ENCODE results near the gene ABHD3.
A peak's percentile ranks its signal among the peaks of the same experiment; 100 is the strongest.
"Not testable (repeated sequence)": the region's sequence is repeated elsewhere in the genome, so short reads cannot be mapped to it uniquely, and the experiment has no call there.

The ABHD3 gene

GRCh38 chr18:21703241-21703820 is 1.2 kb downstream of the ABHD3 start:
- peak in 2 of 5 experiments; percentile 31 to 51 for DNase-seq

GRCh38 chr18:21702602-21703001 is 2.0 kb downstream of the ABHD3 start:
- no peak for DNase-seq

DNA sequence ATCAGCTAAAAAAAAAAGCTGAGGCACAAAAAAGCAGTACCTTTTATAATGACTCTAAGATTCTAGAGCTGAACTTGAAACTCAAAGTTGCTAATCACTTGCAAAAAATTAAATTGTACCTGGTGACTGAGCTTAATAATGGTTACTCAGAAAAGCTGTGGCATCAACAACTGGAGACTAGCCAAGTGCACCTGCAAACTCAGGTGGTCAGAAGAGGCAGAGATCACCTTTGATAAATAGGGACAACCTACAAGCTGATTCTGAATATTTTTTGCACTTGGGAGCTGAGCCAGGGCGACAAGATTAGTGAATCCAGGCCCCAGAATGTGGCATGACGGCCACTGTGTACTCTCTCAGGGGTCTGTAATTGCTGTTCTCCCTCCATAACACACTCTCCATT is 3.0 kb downstream of the ABHD3 start:
- DNase-seq, result no peak

DNA sequence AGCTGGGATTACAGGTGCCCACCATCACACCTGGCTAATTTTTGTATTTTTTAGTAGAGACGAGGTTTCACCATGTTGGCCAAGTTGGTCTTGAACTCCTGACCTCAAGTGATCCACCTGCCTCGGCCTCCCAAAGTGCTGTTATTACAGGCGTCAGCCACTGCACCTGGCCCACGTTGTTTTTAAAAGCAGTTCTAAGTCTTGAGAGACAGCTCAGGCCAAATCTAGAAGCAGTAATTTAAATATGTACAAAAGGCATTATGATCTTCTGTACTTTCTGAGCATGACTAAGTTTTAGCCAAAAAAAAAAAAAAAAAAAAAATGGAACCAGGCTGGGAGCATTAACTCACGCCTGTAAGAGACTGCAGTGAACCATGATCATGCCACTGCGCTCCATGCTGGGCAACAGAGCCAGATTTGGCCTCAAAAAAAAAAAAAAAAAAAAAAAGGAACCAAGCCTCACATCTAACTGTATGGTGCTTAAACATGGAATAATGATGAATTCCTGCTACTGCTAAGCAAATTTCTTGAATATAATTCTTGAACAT is 4.0 kb downstream of the ABHD3 start:
- DNase-seq, result no peak

- DNase-seq, result no peak
Observed at GRCh38 chr18:21693322-21693721, 11.3 kb downstream of the ABHD3 start.

DNA sequence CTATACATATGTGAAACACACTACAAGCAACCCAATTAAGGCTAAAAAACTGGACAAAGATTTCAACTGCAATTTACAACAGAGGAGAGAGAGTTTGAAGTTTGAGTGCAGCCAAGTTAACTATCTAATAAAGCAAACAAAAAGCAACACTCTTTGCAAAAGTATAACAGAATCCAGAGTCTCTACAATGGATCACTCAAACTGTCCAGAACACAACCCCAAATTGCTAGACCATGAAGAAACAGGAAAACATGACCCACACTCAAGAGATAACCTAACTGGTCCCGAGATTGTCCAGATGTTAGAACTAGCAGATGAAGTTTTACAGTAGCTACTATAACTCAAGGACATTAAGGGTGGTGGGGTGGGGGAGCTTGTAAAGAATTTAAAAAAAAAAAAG is 14.8 kb downstream of the ABHD3 start:
- no peak for DNase-seq

GRCh38 chr18:21686282-21687105 is 18.1 kb downstream of the ABHD3 start:
- DNase-seq, result peak in 1 of 5 experiments; percentile 32

DNA sequence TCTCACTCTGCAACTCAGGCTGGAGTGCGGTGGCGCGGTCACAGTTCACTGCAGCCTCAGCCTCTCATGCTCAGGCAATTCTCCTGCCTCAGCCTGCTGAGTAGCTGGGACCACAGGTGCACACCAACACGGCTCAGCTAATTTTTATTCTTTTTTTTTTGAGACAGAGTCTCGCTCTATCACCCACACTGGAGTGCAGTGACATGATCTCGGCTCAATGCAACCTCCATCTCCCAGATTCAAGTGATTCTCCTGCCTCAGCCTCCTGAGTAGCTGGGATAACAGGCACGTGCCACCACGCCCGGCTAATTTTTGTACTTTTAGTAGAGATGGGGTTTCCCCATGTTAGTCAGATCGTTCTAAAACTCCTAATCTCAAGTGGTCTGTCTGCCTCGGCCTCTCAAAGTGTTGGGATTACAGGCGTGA is 19.0 kb downstream of the ABHD3 start:
- not testable (repeated sequence) for DNase-seq

GRCh38 chr18:21684731-21685130 is 19.8 kb downstream of the ABHD3 start:
- peak in 1 of 5 experiments; percentile 41 for DNase-seq

- DNase-seq, result peak in 2 of 5 experiments; percentile 29 to 82
Observed at GRCh38 chr18:21682371-21683051, 22.1 kb downstream of the ABHD3 start.

DNA sequence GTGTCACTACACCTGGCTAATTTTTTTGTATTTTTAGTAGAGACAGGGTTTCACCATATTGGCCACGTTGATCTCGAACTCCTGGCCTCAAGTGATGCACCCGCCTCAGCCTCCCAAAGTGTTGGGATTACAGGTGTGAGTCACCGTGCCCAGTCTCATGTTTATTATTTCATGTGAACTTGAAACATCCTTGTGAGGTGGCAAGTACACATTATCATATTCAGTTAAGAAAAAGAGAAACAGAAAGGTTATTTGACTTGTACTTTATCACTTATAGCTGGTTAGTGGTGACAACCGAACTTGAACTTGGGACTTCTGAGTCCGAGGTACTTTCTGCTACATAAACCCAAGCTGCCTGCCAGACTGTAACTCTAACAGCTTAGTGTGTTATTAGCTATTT is 24.4 kb downstream of the ABHD3 start:
- DNase-seq, result no peak

DNA sequence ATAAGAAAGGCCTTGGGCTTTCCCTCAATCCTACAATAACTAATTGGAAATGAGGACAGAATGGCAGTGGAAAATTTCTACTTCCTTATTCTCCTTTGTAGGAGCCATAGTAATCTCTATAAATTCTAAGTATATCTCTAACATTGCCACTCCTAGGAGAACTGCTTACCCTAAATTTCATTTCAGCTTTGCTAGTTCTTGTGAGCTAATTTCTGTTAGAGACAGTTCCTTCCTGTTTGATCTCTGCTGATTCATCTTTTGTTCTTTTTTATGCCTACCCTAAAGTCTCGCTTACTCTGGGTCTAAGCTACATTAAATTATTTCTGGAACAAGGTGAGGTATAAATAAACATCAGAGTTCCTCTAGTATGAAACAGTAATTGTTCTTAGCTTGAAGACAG is 25.7 kb downstream of the ABHD3 start:
- DNase-seq, result no peak

- DNase-seq, result peak in 1 of 5 experiments; percentile 20
Observed at GRCh38 chr18:21675354-21675753, 29.2 kb downstream of the ABHD3 start.

DNA sequence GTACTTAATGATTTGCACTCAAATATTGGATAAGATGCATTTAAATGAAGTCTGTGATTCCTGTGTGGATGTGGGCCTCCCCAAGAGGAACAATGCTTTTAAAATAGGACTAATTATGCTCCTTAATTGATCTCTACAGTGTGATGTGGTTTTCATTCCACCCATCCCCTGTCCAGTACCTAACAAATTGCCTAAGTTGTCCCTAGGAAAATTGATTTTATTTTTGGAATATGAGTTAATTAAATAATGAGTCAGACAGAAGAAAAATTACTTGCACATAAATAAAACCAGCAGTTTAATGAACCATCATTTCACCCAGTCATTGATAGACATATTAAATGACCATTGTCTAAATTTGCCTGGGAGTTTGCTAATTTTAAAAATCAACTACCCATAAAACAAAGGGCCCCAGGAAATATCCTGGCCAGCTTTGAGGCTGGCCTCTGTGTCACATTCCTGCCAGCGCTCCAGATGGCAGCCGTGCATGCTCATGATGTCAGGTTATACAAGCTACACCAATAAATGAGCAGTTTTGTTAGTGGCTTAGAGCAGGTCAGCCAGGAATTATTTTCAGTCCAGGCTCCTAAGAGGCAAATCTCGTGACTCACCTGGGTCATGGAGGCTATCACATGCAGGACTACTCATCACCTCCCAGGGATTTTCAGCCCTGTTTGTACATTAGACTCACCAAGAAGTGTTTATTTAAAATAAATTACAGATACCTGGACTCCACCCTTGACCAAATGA is 31.9 kb downstream of the ABHD3 start:
- no peak for DNase-seq

DNA sequence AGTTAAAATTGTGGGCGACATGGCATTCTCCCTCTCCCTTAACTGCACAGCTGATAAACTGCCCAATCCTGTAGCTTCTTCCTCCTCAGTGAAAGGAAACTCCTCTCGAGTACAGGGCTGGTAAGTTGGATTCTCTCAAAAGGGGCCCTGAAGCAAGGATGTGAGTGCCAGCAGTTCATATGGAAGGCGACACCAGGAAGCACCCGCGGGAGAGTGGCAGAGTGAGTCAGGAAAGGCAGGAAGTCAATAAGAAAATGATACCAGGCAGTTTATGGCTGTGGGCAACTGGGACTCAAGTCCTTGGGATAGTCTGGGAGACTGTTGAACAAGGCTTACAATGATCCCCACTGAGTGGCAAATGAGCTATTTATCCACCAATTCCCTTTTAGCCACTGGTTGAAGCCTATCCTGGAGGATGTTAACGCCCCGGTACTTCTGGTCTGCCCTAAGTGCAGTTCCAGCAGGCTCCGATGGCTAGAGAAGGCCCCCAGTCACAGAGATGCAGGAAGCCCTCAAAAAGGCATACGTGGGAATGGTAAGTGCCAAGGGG is 34.8 kb downstream of the ABHD3 start:
- no peak for DNase-seq

GRCh38 chr18:21664069-21664468 is 40.5 kb downstream of the ABHD3 start:
- no peak for DNase-seq

DNA sequence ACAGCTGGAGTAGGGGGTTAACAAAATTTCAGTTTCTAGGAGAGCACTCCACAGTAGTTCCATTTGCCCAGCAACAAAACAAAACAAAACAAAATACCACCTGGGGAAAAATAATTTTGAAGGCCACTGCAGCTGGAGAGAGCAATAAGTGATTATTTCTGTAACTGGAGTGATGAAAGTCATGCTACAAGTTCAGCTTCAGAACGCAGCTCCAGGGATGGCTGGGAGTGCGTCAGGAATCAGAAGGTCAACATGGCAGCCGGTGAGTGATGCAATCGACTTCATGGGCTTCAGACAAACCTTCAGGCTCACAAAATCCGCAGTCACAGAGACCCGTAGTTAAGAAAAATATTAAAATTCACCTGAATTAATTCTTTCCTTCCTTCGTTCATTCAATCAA is 41.0 kb downstream of the ABHD3 start:
- no peak for DNase-seq

- no peak for DNase-seq
Observed at GRCh38 chr18:21662581-21662980, 42.0 kb downstream of the ABHD3 start.

GRCh38 chr18:21660078-21660477 is 44.5 kb downstream of the ABHD3 start:
- DNase-seq, result peak in 1 of 5 experiments; percentile 26

DNA sequence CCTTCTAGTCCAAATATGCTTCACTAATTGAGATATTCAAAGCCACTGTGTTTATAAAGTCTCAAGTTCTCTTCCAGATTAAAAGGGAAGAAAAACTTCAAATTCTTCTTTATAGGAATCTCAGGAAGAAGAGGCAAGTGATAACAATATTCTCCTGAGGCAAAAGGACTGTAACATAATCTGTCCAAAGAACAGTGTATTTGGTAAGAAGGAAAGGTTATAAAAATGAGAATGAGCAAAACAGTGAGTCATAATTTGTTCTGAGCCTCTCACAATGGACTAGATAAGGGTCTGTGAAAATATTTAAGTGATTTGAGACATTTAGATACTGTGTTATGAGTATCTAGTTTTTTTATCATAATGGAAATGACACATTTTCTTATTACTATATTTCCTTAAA is 48.2 kb downstream of the ABHD3 start:
- no peak for DNase-seq

DNA sequence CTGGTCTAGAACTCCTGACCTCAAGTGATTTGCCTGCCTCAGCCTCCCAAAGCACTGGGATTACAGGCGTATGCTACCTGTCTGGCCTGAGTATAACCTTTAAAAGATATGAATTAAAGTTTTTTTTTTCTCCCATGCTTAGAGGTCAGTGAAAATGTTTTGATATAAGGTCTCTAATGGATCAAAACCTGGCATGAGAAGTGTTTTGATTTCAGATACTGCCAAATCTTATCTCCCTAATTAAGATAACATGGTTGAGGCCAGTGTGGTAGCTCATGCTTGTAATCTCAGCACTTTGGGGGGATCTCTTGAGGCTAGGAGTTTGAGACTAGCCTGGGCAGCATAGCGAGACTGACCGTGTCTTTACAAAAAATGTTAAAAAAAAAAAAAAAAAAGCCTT is 51.2 kb downstream of the ABHD3 start:
- no peak for DNase-seq

DNA sequence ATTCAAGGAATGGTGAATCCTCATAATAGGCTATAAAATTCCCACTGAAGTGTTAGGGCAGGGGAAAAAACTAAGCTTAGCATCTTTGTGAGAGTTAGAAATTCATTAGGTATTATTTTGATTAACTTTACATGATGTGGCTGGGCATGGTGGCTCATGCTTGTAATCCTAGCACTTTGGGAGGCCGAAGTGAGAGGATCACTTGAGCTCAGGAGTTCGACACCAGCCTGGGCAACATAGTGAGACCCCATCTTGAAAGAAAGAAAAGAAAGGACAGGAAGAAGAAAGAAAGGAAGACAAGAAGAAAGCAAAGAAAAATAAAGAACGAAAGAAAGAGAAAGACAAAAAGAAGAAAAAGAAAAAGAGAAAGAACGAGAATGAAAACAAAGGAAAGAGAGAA is 52.5 kb downstream of the ABHD3 start:
- no peak for DNase-seq

Data from T-helper 2 cell (primary cell).